ENCODE measurements around the gene SLC8A1. TPM values are rescaled to one million over a fixed set of nuclear protein-coding genes. Genes with fewer than 3 reads are reported as not detected.

The SLC8A1 gene
- total RNA-seq, 1 experiment from 2014 or later = 1.6 TPM

- H3K36me3 Mint-ChIP-seq (ENCODE audit: insufficient read depth, unreplicated experiment) = no peaks in the 10 kb centered on the region
- CTCF ChIA-PET = interaction anchor here (1.0 kb wide), 1 partner anchor 10 kb away, joined by 5 read pairs; no protein-coding TSS in a partner anchor
- no peaks in the 10 kb centered on the region for H3K27me3 Mint-ChIP-seq (ENCODE audit: insufficient read depth, unreplicated experiment)
- BruUV-seq (replicated peaks) = no TSS peak
- no peak for TF ChIP-seq CTCF (IDR thresholded peaks at IDR 0.05; ENCODE audit: unreplicated experiment)
- no peak overlapping the region for H3K27ac Mint-ChIP-seq (ENCODE audit: low read depth, unreplicated experiment)
- H3K4me3 Mint-ChIP-seq (ENCODE audit: unreplicated experiment) = no peak overlapping the region
- intact Hi-C loops (cut with micrococcal nuclease) = no loop called here
- peaks cover 6% of the 10 kb centered on the region for H3K4me1 Mint-ChIP-seq (ENCODE audit: insufficient read depth, unreplicated experiment)
- POLR2A ChIA-PET = no interaction called here
- H3K9me3 Mint-ChIP-seq (ENCODE audit: unreplicated experiment) = no peaks in the 10 kb centered on the region
- no peak for DNase-seq (ENCODE audit: unreplicated experiment)
Measured at GRCh38 chr2:40276076-40276475, 175.8 kb downstream of the SLC8A1 start.

- Mint-ChIP-seq H3K27ac (ENCODE audit: low read depth, unreplicated experiment) (no peak overlapping the region), H3K27me3 (ENCODE audit: insufficient read depth, unreplicated experiment) (no peaks in the 10 kb centered on the region), H3K4me3 (ENCODE audit: unreplicated experiment) (no peak overlapping the region), H3K4me1 (ENCODE audit: insufficient read depth, unreplicated experiment) (no peaks in the 10 kb centered on the region), H3K36me3 (ENCODE audit: insufficient read depth, unreplicated experiment) (no peaks in the 10 kb centered on the region), H3K9me3 (ENCODE audit: unreplicated experiment) (no peaks in the 10 kb centered on the region)
- intact Hi-C loops (cut with micrococcal nuclease) = no loop called here
- ChIA-PET CTCF (no interaction called here), POLR2A (no interaction called here)
- DNase-seq (ENCODE audit: unreplicated experiment) = no peak
- TF ChIP-seq CTCF (IDR thresholded peaks at IDR 0.05; ENCODE audit: unreplicated experiment) = no peak
- BruUV-seq (replicated peaks) = no TSS peak
Measured at GRCh38 chr2:40274270-40274669, 177.6 kb downstream of the SLC8A1 start.

GRCh38 chr2:40273734-40274182 lies 178.1 kb downstream of the SLC8A1 start:
- BruUV-seq (replicated peaks) = no TSS peak
- ChIA-PET POLR2A (no interaction called here), CTCF (interaction anchor here (1.2 kb wide), 1 partner anchor 15 kb away, joined by 7 read pairs; no protein-coding TSS in a partner anchor)
- TF ChIP-seq CTCF (IDR thresholded peaks at IDR 0.05; ENCODE audit: unreplicated experiment) = no peak
- H3K4me3 Mint-ChIP-seq (ENCODE audit: unreplicated experiment) = no peak overlapping the region
- no peak for DNase-seq (ENCODE audit: unreplicated experiment)
- no peaks in the 10 kb centered on the region for H3K9me3 Mint-ChIP-seq (ENCODE audit: unreplicated experiment)
- H3K27me3 Mint-ChIP-seq (ENCODE audit: insufficient read depth, unreplicated experiment) = no peaks in the 10 kb centered on the region
- no peaks in the 10 kb centered on the region for H3K36me3 Mint-ChIP-seq (ENCODE audit: insufficient read depth, unreplicated experiment)
- intact Hi-C loops (cut with micrococcal nuclease) = no loop called here
- no peak overlapping the region for H3K27ac Mint-ChIP-seq (ENCODE audit: low read depth, unreplicated experiment)
- no peaks in the 10 kb centered on the region for H3K4me1 Mint-ChIP-seq (ENCODE audit: insufficient read depth, unreplicated experiment)

- BruUV-seq (replicated peaks) = no TSS peak
- TF ChIP-seq CTCF (IDR thresholded peaks at IDR 0.05; ENCODE audit: unreplicated experiment) = no peak
- ChIA-PET POLR2A (no interaction called here), CTCF (no interaction called here)
- Mint-ChIP-seq H3K4me1 (ENCODE audit: insufficient read depth, unreplicated experiment) (no peaks in the 10 kb centered on the region), H3K4me3 (ENCODE audit: unreplicated experiment) (no peak overlapping the region), H3K27ac (ENCODE audit: low read depth, unreplicated experiment) (no peak overlapping the region), H3K27me3 (ENCODE audit: insufficient read depth, unreplicated experiment) (no peaks in the 10 kb centered on the region), H3K9me3 (ENCODE audit: unreplicated experiment) (no peaks in the 10 kb centered on the region), H3K36me3 (ENCODE audit: insufficient read depth, unreplicated experiment) (no peaks in the 10 kb centered on the region)
- intact Hi-C loops (cut with micrococcal nuclease) = no loop called here
- no peak for DNase-seq (ENCODE audit: unreplicated experiment)
Measured at GRCh38 chr2:40271094-40271493, 180.8 kb downstream of the SLC8A1 start.
